Measurements from ENCODE around the gene NELFE.
"Not testable (repeated sequence)": the region's sequence is repeated elsewhere in the genome, so short reads cannot be mapped to it uniquely, and the experiment has no call there.

NELFE gene

DNA sequence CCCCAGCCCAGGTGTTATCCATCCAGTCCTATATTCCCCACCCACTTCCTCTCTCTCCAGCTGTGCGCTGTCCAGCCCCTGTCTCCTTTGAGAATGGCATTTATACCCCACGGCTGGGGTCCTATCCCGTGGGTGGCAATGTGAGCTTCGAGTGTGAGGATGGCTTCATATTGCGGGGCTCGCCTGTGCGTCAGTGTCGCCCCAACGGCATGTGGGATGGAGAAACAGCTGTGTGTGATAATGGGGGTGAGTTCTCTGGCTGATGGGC is 30.2 kb downstream of the NELFE start:
- no peak overlapping the region for H3K4me3 Mint-ChIP-seq
- H3K27ac Mint-ChIP-seq = no peak overlapping the region
- peaks cover 17% of the 10 kb centered on the region for H3K27me3 Mint-ChIP-seq
- no peaks in the 10 kb centered on the region for H3K4me1 Mint-ChIP-seq
- DNase-seq = no peak
- H3K36me3 Mint-ChIP-seq = no peaks in the 10 kb centered on the region
- CTCF ChIA-PET = no interaction called here
- no peaks in the 10 kb centered on the region for H3K9me3 Mint-ChIP-seq

DNA sequence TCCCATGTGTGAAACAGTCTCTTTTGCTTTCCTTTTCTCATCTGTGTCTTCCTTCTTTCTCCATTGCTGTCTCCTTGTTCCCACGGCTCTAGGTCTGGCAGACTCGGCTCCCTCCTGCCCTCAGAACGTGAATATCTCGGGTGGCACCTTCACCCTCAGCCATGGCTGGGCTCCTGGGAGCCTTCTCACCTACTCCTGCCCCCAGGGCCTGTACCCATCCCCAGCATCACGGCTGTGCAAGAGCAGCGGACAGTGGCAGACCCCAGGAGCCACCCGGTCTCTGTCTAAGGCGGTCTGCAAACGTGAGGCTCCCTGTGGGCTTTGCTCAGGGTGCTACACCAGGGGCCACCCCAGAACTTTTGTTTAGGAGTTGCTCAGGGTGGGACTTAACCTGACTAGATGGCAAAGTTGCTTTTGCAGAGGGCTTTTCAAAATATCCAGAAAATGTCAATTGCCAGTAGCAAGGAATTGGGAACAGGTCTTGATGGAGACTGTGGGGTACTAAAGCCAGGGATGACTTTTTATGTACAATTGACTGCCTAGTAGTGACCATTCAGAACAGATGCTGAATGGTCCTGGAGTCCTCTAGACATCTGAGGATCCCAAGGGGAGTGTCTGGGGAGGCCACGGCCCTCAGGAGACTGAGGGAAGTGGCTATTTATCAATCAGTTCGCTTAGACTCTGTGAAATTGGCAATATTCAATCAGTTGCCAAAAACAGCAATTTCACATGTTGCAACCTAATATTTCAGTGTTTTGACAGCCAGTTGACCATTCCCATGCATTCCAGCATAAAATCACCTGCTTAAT is 30.7 kb downstream of the NELFE start:
- Mint-ChIP-seq H3K9me3 (no peaks in the 10 kb centered on the region), H3K27ac (no peak overlapping the region), H3K4me1 (no peaks in the 10 kb centered on the region), H3K27me3 (peaks cover 12% of the 10 kb centered on the region), H3K4me3 (no peak overlapping the region), H3K36me3 (no peaks in the 10 kb centered on the region)
- DNase-seq = no peak
- CTCF ChIA-PET = no interaction called here

DNA sequence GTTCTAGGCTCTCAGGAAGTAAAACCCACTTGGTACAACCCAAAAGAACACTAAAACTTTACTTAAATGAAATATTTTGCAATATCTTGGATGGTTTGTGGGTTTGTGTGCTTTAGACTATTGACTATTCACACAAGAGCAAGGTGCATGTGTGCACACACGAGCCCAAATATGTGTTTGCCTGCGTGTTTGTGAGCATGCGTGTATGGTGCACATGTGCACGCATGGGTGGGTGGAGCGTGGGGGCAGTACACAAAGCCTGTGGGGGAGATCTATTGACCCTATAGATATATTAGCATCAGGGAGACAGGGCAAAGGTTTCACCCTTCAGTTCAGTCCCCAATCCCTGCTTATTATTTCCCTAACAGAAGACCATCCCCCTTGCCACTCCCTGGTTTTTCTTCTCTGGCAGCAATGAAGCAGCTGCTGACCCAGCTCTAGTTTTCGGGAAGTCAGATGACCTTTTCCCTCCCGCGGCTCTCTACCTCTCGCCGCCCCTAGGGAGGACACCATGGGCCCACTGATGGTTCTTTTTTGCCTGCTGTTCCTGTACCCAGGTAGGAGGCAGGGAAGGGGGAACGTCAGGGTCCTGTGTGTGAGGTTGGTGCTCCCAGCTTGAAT is 31.4 kb downstream of the NELFE start, which contains the start of gene C2:
Gene C2 (plus strand): TSS at position 476 of the 621 bp plus-strand sequence. CDS start 36 bp downstream, at position 512.
- CTCF ChIA-PET = interaction anchor here (0.6 kb wide), 1 partner anchor 8 kb away, joined by 4 read pairs; no protein-coding TSS in a partner anchor
- no peaks in the 10 kb centered on the region for H3K4me1 Mint-ChIP-seq
- H3K27me3 Mint-ChIP-seq = peaks cover 12% of the 10 kb centered on the region
- DNase-seq = no peak
- no peaks in the 10 kb centered on the region for H3K9me3 Mint-ChIP-seq
- no peak within 1 kb of the TSS for H3K4me3 Mint-ChIP-seq
- H3K27ac Mint-ChIP-seq = no peak within 1 kb of the TSS
- no peaks in the 10 kb centered on the region for H3K36me3 Mint-ChIP-seq

DNA sequence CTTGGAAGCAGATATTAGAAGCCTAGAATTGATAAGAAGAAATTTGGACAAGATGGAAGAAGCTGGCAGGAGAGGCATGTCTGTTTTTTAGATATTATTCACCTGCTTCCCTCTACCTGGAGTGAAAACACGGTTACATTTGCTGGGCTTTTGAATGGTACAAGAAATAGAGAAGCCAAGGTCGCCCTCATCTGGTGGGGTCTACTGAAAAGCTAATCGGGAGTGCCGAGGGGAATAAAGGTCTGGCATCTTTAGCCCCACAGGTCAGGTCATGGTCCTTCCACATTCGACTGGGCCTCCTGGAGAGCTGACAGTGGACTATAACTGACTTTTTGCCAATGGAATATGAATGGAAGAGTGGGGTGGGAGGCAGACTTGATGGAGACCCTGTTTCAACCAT is 35.8 kb downstream of the NELFE start:
- Mint-ChIP-seq H3K36me3 (no peaks in the 10 kb centered on the region), H3K9me3 (no peaks in the 10 kb centered on the region), H3K4me3 (no peak overlapping the region), H3K4me1 (no peaks in the 10 kb centered on the region), H3K27me3 (peaks cover 24% of the 10 kb centered on the region), H3K27ac (no peak overlapping the region)
- peak; percentile 53 for DNase-seq
- CTCF ChIA-PET = interaction anchor here (0.8 kb wide), 2 partner anchors 239 to 375 kb away, joined by 3 read pairs; no protein-coding TSS in a partner anchor

DNA sequence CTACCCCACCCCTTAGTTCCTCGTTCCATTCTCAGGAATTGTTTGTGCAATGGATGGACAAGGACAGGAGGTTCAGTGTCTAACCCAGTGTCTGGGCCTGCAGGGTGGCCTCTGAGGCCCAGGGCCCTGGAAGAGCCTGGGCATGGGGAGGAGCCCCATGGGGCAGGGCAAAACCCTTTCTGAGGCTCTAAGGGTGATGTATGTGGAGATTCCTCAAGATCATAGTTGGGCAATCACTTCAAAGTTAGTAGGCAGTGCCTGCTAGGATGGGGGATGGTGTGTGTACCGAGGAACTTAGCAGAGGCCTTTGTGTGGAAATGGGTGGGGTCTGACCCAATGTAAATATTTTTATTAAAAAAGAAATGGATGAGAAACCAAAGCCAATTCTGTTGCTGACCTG is 38.0 kb downstream of the NELFE start:
- H3K36me3 Mint-ChIP-seq = no peaks in the 10 kb centered on the region
- CTCF ChIA-PET = interaction anchor here (1.8 kb wide), 1 partner anchor 32 kb away, joined by 7 read pairs; no protein-coding TSS in a partner anchor
- H3K4me1 Mint-ChIP-seq = no peaks in the 10 kb centered on the region
- peaks cover 22% of the 10 kb centered on the region for H3K27me3 Mint-ChIP-seq
- no peak overlapping the region for H3K4me3 Mint-ChIP-seq
- no peak for DNase-seq
- H3K9me3 Mint-ChIP-seq = no peaks in the 10 kb centered on the region
- H3K27ac Mint-ChIP-seq = no peak overlapping the region

DNA sequence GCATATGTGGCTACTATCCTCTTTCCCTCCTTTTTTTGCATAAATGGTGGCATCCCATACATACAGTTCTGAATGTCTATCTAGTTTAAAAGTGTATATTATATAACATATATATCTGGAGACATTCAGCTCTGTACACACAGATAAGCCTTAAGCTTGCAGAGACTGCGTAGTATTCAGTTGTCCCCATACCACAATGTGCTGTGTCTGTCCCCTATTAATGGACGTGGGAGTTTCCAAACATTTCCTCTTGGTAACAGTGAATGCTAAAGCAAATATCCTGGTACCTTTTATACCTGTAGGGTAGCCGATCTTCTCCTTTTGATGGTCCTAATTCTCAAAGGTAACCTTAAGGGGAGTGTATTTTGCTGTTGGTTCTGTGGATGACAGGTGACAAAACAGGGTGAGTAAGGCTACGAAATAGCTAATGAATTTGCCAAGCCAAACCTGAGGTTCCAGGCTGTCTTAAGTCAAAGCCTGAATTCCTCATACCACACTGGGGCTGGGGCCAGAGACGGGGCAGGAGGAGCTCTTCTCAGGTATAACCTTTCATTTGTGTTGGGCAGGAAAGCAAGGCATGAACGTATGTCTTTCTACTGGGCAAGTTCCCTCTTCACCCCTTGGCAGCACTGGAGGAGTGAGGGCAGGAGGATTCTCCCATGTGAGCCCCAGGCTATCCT is 39.0 kb downstream of the NELFE start:
- Mint-ChIP-seq H3K36me3 (no peaks in the 10 kb centered on the region), H3K9me3 (no peaks in the 10 kb centered on the region), H3K27me3 (peaks cover 20% of the 10 kb centered on the region), H3K27ac (no peak overlapping the region), H3K4me1 (no peaks in the 10 kb centered on the region), H3K4me3 (no peak overlapping the region)
- CTCF ChIA-PET = interaction anchor here (1.8 kb wide), 1 partner anchor 33 kb away, joined by 7 read pairs; no protein-coding TSS in a partner anchor
- DNase-seq = no peak

DNA sequence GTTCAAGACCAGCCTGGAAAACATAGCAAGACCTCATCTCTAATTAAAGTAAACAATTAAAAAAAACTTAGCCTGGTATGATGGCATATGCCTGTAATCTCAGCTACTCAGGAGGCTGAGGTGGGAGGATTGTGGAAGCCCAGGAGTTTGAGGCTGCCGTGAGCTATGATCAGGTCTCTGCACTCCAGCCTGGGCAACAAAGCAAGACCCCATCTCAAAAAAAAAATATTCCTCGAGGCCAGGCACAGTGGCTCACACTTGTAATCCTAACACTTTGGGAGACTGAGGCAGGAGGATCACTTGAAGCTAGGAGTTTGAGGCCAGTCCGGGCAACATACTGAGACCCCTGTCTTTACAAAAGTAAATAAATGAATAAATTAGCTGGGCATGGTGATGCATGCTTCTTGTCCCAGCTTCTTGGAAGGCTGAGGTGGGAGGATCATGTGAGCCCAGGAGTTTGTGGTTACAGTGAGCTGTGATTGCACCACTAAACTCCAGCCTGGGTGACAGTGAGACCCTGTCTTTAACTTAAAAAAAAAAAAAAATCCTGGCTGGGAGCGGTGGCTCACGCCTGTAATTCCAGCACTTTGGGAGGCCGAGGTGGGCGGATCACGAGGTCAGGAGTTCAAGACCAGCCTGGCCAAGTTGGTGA is 40.6 kb downstream of the NELFE start:
- no peaks in the 10 kb centered on the region for H3K4me1 Mint-ChIP-seq
- H3K4me3 Mint-ChIP-seq = no peak overlapping the region
- CTCF ChIA-PET = interaction anchor here (0.7 to 1.5 kb wide), 3 partner anchors 26 to 65 kb away, joined by 3 to 4 read pairs (median 3); no protein-coding TSS in a partner anchor
- no peak for DNase-seq
- no peaks in the 10 kb centered on the region for H3K9me3 Mint-ChIP-seq
- peaks cover 19% of the 10 kb centered on the region for H3K27me3 Mint-ChIP-seq
- no peaks in the 10 kb centered on the region for H3K36me3 Mint-ChIP-seq
- no peak overlapping the region for H3K27ac Mint-ChIP-seq

DNA sequence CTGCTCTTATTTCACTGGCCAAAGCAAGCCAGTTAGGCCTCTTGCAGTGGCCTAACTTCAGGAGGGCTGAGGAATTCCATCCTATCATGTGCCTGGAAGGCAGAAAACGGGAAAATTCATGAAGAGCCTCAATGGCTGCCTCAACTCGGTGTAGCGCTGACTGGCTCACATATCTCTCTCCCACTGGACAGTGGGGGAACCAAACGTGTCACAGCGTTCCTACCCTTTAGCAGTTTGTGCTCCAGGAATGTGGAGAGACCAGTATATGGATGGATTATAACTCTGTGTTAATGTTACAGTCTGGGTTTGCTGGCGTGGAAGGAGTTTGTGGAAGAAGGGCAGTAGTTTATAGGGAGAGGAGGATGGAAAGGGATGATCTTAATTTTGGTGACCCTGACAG is 43.0 kb downstream of the NELFE start:
- H3K36me3 Mint-ChIP-seq = no peaks in the 10 kb centered on the region
- DNase-seq = no peak
- peaks cover 12% of the 10 kb centered on the region for H3K27me3 Mint-ChIP-seq
- no peak overlapping the region for H3K4me3 Mint-ChIP-seq
- CTCF ChIA-PET = no interaction called here
- H3K4me1 Mint-ChIP-seq = peaks cover 2% of the 10 kb centered on the region
- no peak overlapping the region for H3K27ac Mint-ChIP-seq
- H3K9me3 Mint-ChIP-seq = no peaks in the 10 kb centered on the region

DNA sequence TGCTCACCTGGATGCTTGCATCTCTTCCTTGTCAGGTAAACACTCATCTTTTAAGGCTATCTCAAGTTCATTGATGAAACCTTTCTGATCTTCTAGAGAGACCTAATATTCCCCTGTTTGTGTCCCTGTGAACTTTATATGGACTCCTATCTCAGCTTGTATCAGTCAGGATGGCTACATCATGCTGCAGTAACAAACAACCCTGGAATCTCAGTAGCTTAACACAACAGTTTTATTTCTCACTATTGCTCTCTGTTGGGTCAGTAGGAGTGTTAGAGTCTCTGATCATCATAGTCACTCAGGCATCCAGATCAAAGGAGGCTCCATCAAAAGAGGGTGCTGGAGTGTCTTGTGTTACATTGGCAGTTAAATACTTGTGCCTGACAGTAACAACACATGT is 43.4 kb downstream of the NELFE start:
- CTCF ChIA-PET = no interaction called here
- Mint-ChIP-seq H3K27me3 (peaks cover 9% of the 10 kb centered on the region), H3K36me3 (no peaks in the 10 kb centered on the region), H3K27ac (no peak overlapping the region), H3K9me3 (no peaks in the 10 kb centered on the region), H3K4me3 (no peak overlapping the region), H3K4me1 (peaks cover 2% of the 10 kb centered on the region)
- DNase-seq = no peak

DNA sequence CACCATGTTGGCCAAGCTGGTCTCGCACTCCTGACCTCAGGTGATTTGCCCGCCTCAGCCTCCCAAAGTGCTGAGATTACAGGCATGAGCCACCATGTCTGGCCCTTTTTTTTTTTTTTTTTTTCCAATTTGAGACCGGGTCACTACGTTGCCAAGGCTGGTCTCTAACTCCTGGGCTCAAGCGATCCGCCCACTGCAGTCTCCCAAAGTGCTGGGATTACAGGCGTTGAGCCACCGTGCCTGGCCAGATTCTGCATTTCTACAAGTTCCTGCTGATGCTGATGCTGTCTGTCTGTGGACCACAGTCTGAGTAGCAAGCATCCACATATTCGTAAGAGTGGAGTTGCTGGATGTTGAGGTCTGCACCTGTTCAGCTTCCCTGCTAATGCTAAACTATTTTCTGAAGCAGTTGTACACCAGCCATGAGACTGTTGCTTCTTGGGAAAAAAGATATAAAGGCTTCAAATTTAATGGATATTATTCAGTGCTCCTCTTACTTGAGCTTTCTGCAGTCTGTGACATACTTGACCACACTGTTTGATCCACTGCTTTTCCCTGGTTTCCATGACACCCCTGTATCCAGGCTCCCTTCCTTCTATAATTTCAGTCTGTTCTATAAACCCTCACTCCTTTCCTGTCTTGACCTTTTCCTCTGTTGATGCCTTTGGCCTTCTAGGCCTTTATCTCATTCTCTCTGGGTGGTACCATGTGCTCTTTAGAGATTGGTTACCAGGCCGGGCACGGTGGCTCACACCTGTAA is 46.8 kb downstream of the NELFE start:
- Mint-ChIP-seq H3K36me3 (no peaks in the 10 kb centered on the region), H3K9me3 (no peaks in the 10 kb centered on the region), H3K4me1 (peaks cover 2% of the 10 kb centered on the region), H3K4me3 (no peak overlapping the region), H3K27ac (no peak overlapping the region), H3K27me3 (peaks cover 21% of the 10 kb centered on the region)
- CTCF ChIA-PET = interaction anchor here (1.1 kb wide), 1 partner anchor 10 kb away, joined by 3 read pairs; the partner anchor contains the start of gene ZBTB12
- DNase-seq = no peak

DNA sequence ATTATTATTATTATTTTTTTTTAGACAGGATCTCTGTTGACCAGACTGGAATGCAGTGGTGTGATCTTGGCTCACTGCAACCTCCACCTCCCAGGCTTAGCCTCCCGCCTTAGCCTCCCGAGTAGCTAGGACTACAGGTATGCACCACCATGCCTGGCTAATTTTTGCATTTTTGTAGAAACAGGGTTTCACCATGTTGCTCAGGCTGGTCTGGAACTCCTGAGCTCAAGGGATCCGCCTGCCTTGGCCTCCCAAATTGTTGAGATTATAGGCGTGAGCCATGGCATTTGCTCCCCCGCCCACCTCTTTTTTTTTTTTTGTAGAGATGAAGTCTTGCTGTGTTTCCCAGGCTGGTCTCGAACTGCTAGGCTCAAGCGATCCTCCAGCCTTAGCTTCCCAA is 49.5 kb downstream of the NELFE start:
- DNase-seq, H3K4me1 Mint-ChIP-seq, H3K36me3 Mint-ChIP-seq, H3K27ac Mint-ChIP-seq, H3K9me3 Mint-ChIP-seq, CTCF ChIA-PET, H3K4me3 Mint-ChIP-seq: not testable (repeated sequence)
- H3K27me3 Mint-ChIP-seq = peaks cover 34% of the 10 kb centered on the region

DNA sequence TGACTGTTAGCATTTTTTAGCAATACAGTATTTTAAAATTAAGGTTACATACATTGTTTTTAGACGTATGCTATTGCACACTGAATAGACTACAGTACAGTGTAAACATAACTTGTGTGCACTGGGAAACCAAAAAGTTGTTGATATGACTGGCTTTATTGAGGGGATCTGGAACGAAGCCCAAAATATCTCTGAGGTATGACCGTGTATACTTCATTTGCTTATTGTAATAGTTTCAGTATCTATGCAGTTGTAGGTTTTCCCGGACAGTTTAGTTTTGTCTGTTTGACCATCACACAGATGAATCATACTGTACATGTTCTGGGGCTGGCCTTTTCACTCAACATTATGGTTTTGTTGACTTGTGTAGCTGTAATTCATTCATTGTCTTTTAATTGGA is 50.0 kb downstream of the NELFE start:
- peaks cover 2% of the 10 kb centered on the region for H3K4me1 Mint-ChIP-seq
- H3K27me3 Mint-ChIP-seq = peaks cover 37% of the 10 kb centered on the region
- no peaks in the 10 kb centered on the region for H3K9me3 Mint-ChIP-seq
- H3K36me3 Mint-ChIP-seq = no peaks in the 10 kb centered on the region
- CTCF ChIA-PET = no interaction called here
- H3K27ac Mint-ChIP-seq = no peak overlapping the region
- no peak for DNase-seq
- H3K4me3 Mint-ChIP-seq = no peak overlapping the region

DNA sequence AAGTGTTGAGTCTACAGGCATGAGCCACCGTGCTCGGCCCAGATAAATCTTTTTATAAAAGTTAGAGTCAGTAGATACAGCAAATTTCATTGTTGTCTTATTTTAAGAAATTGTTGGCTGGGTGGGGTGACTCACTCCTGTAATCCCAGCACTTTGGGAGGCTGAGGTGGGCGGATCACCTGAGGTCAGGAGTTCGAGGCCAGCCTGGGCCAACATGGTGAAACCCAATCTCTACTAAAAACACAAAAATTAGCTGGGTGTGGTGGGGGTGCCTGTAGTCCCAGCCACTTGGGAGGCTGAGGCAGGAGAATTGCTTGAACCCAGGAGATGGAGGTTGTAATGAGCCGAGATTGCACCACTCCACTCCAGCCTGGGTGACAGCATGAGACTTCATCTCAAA is 50.5 kb downstream of the NELFE start:
- CTCF ChIA-PET, DNase-seq, H3K4me1 Mint-ChIP-seq, H3K4me3 Mint-ChIP-seq, H3K27ac Mint-ChIP-seq, H3K36me3 Mint-ChIP-seq, H3K9me3 Mint-ChIP-seq: not testable (repeated sequence)
- H3K27me3 Mint-ChIP-seq = peaks cover 42% of the 10 kb centered on the region
